ENCODE results near the gene USP35.

DNA sequence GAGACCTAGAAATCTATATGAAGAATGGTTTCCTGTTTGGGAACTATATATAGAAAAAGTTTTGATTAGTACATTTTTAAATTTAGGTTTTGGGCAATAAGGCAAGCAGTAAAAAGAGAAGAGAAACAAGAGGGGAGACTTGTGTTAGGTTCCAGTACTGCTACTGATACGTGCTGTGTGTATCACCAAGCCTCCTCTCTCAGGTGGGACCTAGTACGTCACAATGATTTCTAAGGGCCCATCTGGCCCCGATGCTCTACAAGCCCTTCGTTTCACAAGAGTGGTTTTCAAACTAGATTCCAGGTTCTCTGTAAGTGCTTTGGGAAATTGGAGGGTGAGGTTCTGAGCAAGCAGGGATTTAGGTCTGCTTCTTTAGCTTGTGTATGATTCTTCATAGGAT is 39.2 kb downstream of the USP35 start:
- TF ChIP-seq POLR2A (IDR thresholded peaks at IDR 0.05; ENCODE audit: extremely low read depth, insufficient read length), result no peak
- TF ChIP-seq, protein P1, sequence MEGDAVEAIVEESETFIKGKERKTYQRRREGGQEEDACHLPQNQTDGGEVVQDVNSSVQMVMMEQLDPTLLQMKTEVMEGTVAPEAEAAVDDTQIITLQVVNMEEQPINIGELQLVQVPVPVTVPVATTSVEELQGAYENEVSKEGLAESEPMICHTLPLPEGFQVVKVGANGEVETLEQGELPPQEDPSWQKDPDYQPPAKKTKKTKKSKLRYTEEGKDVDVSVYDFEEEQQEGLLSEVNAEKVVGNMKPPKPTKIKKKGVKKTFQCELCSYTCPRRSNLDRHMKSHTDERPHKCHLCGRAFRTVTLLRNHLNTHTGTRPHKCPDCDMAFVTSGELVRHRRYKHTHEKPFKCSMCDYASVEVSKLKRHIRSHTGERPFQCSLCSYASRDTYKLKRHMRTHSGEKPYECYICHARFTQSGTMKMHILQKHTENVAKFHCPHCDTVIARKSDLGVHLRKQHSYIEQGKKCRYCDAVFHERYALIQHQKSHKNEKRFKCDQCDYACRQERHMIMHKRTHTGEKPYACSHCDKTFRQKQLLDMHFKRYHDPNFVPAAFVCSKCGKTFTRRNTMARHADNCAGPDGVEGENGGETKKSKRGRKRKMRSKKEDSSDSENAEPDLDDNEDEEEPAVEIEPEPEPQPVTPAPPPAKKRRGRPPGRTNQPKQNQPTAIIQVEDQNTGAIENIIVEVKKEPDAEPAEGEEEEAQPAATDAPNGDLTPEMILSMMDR (IDR thresholded peaks at IDR 0.05; ENCODE audit: low read depth, low read length), result no peak

Data from NB4 (cell line).